Mononuclear cell (primary cell): ENCODE results near the gene SLC37A1. TPM values are rescaled to one million over a fixed set of nuclear protein-coding genes. Genes with fewer than 3 reads are reported as not detected.

ENCODE experiments used
- H3K27me3 ChIP-seq: 2 replicates; pipeline ENCODE4 v1.6.0; 2011; ENCODE audit warnings: low read length, control low read depth; ENCODE audit not compliant: insufficient read depth
- H3K4me1 ChIP-seq: 2 replicates; pipeline ENCODE4 v1.5.1; 2011; ENCODE audit warnings: mild to moderate bottlenecking, low read length, control low read depth; ENCODE audit not compliant: insufficient read depth
- H3K4me3 ChIP-seq: 2 replicates; pipeline ENCODE4 v1.5.1; 2011; ENCODE audit warnings: mild to moderate bottlenecking, low read length, moderate library complexity
- H3K9me3 ChIP-seq: 2 replicates; pipeline ENCODE4 v1.5.1; 2011; ENCODE audit warnings: low read depth, mild to moderate bottlenecking, control low read depth, low read length
- total RNA-seq: library from RNA; depleted of rRNA; stranded (reverse); fragments of >200 nt; gene quantifications from one replicate; pipeline ENCODE4 v1.2.3, GENCODE V29; 2012

The SLC37A1 gene
- total RNA-seq, 1 donor, result 19.4 TPM

DNA sequence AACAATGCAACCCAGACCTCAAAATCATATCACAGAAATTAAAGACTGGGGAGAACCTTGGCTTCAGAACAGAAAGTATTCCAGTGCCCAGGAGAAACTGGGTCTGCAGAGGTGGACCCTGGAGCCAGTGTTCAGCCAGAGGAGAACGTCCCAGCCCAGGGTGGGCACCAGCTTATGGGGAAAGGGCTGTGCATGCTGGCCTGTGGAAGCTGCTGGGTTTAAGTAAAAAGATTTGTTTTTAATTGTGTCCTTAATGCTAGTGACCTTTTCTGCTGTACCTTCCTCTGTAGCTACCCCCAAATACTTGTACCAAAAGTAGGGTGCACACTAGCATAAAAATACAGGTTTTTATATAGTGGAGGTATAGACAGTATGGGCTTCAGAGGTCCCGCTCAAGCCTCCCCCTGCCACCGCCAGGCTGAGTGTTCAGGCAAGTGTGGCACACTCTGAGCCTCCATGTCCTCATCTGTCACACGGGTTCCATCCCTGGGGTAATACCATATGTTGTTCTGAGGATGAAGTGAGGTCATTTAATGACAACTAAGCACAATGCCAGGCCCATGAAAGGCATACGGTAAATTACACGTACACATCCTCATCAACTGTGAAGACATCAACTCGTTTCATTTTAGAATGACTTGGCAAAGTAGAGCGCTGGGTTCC is 47.0 kb downstream of the SLC37A1 start:
- Histone ChIP-seq H3K4me3 (no peak overlapping the region), H3K4me1 (no peaks in the 10 kb centered on the region), H3K9me3 (no peaks in the 10 kb centered on the region), H3K27me3 (no peaks in the 10 kb centered on the region)

DNA sequence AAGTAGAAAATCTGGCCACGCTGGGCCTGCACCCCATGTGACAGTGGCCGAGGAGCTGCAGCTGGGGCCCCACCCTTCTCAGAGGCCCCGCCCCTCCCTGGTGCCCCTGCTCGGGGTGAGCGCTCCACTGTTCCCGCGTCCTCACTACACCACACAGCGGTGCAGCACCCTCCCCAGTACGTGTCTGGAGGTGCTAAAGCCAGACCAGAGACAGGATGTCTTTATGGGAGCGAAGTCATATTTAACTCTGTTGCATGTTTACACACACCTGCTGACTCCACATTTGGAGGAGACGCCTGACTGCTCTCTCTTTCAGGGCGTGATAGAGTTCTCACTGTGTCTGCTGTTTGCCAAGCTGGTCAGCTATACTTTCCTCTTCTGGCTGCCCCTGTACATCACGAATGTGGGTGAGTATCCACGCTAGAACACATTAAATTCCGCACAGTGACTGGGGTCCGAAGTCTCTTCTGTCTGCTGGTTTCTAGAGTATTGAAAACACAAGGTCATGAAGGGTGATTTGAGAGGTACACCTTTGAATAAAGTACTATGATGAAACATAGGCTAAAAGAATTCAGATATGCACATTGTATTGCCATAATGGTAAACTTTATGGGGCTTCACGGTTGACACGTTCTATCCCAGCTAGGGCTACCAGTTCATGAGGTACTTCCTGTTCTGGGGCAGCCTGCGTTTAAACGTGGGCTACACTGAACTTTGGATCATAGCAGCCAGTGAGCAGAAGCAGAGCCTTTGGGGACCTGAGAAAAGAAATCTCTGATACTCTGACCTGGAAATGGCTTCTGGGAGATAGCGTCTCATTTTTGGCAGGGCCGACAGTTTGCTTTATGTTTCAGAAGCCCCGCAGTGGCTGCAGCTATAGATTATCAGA is 48.4 kb downstream of the SLC37A1 start:
- H3K4me3 ChIP-seq, result no peak overlapping the region

DNA sequence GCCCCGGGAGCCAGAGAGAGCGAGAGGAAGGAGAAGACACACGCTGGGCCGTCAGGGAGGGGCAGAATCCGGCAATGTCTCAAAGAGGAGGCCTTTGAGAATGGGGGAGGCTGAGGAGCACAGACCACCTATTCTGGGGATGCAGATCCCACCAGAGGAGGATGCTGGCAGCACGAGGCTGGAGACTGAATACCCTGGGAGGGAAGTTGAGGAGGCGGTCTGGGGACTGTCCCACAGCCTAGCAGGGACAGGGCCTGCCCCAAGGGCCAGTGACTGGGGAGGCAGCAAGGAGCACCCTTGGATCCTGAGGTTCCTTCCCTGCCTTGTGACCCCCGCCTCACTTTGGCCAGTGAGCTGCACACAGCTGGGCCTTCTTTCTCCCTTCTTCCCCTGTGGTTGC is 49.2 kb downstream of the SLC37A1 start:
- Histone ChIP-seq H3K9me3 (no peaks in the 10 kb centered on the region), H3K27me3 (no peaks in the 10 kb centered on the region), H3K4me1 (no peaks in the 10 kb centered on the region), H3K4me3 (no peak overlapping the region)

More for the DNA sequence above, 48.4 kb downstream of the SLC37A1 start:
- Histone ChIP-seq H3K27me3 (no peaks in the 10 kb centered on the region), H3K9me3 (no peaks in the 10 kb centered on the region), H3K4me1 (no peaks in the 10 kb centered on the region)

DNA sequence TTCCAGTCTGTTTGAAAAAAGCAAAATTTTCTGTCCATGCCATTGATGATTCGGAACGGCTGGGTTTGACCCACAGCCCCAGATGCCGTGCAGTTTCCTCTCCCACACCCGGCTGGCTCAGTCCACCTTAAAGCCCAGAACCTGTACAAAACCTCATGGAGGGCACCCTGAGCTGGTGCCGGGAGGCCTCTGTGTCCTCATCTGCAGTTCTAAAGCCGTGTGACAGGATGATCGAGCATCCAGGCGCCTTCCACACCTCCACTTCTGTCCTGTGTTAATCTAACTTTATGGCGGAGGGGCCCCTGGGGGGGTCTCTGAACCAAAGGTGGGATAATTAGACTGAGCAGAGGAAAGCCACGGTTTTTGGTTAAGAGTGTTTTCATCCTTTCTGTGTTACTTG is 49.6 kb downstream of the SLC37A1 start:
- H3K4me3 ChIP-seq, result no peak overlapping the region
- H3K27me3 ChIP-seq, result no peaks in the 10 kb centered on the region
- no peaks in the 10 kb centered on the region for H3K4me1 ChIP-seq
- no peaks in the 10 kb centered on the region for H3K9me3 ChIP-seq

DNA sequence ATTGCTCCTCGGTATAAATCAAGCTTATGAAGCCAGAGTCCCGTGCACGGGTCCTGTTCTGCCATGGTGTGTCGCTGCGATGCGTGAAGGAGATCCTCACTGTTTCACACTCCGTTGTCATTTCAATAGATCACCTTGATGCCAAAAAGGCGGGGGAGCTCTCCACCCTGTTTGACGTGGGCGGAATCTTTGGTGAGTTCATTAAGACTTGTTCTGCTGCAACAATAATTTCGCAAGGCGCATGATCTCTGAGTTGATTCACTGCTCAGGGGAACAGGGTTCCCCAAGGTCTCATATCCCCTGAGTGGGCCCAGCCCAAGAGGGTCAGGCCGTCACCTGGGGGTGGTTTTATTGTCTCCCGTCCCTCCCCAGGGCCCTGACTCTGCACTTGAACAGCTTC is 50.0 kb downstream of the SLC37A1 start:
- Histone ChIP-seq H3K27me3 (no peaks in the 10 kb centered on the region), H3K4me1 (no peaks in the 10 kb centered on the region), H3K9me3 (no peaks in the 10 kb centered on the region), H3K4me3 (no peak overlapping the region)

DNA sequence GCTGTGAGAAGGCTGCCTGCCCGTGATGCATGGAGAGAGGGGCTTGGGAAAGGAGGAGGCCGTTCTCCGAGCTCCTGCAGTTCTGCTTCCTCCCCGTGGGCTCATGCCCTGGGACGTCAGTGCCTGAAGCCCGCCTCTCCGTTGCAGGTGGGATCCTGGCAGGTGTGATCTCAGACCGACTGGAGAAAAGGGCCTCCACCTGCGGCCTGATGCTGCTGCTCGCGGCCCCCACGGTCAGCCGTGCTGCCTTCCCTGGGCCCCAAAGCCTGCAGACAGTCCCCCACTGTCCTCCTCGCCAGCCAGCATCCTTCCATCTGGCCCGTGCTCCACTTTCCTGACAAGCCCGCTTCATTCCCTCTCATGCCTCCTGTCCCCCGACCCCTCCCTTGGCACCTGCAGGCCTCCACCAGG is 50.9 kb downstream of the SLC37A1 start:
- no peaks in the 10 kb centered on the region for H3K4me1 ChIP-seq
- no peaks in the 10 kb centered on the region for H3K9me3 ChIP-seq
- no peak overlapping the region for H3K4me3 ChIP-seq
- H3K27me3 ChIP-seq, result no peaks in the 10 kb centered on the region

DNA sequence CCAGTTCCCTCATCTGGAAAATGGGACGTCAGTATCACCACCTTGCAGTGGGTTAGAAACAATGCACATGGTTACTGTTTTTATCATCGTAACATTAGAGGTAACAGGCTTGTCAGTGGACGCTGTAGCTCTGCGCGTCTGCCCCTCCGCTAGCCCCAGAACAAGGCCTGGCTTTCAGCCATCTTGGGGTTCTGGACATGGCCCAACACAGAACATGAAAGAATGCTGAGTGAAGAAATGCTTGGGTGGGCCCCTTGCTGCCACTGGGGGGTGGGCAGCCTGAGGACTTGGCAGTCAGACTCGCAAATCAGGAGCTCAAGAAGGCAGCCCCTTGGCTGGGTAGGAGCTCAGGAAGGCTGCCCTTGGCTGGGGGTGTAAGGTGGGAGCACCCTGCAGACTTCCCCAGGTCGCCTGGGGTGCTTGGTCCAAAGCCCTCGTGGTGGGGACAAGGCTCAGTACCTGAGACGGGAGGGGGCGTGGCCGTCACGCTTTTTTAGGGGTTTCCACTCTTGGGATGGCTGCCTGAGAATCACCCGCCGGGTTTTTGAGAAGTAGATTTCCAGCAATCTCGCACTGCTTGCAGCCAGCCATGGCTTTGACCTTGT is 51.7 kb downstream of the SLC37A1 start:
- Histone ChIP-seq H3K9me3 (no peaks in the 10 kb centered on the region), H3K27me3 (no peaks in the 10 kb centered on the region), H3K4me3 (no peak overlapping the region), H3K4me1 (no peaks in the 10 kb centered on the region)

DNA sequence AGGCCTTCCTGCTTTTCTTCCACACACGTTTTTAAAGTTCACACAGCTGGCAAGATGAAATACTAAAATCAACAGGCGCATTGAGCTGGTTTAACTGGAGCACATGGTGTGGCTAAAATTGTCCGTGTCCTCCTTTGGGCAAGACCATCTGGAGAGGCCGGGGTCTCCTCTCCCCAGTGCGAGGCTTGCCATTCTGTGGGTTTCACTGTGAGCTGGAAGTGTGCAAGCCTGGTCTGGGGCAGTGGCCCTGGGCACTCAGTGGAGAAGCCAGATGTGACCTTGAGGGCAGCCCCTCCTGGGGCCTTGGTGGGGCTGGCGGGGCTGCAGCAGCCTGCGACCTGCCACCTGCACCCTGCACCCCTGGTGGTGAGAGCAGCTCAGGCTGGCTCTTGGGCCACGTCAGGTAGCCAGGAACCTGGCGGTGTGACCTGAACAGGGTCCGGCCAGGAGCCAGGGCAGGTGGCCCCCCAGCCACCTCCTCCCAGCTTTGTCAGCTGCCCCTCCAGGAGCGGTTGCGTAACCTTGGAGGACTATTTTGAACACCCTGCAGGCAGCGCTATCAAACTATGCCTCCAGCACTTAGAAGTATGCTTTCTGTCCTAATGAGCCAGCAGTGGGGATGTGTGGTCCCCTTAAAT is 52.4 kb downstream of the SLC37A1 start:
- Histone ChIP-seq H3K27me3 (no peaks in the 10 kb centered on the region), H3K4me3 (no peak overlapping the region), H3K4me1 (no peaks in the 10 kb centered on the region), H3K9me3 (no peaks in the 10 kb centered on the region)

DNA sequence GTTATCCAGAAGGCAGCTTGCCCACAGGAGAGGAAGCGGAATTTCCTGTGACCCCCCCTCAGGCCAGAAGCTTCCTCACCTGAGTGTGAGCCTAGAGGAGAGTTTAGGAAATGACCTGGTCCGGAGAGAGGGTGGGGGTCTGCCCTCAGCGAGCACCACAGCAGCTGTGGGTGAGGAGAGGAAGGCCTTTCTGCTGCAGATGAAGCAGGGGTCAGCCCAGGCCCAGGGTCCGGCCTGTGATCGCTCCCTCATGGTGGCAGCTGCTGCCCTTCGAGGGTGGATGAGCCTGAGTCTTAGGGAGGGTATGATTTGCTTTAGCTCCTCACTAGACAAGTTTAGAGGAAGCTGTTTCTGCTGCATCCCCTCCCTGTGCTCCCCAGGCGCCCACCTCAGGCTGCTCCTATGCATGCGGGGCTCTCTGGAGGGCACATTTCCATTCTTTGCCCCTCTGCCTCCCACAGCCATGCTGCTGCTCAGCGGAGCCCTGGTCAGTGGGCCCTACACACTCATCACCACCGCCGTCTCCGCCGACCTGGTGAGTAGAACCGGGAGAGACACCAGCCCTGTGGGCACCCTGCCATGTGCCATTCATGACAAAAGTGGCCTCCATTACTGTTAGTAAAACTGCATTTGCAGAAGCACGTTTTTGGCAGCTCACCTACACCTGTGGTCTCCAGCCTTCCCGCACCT is 53.0 kb downstream of the SLC37A1 start:
- H3K4me1 ChIP-seq, result no peaks in the 10 kb centered on the region
- no peaks in the 10 kb centered on the region for H3K9me3 ChIP-seq
- H3K27me3 ChIP-seq, result no peaks in the 10 kb centered on the region
- no peak overlapping the region for H3K4me3 ChIP-seq

DNA sequence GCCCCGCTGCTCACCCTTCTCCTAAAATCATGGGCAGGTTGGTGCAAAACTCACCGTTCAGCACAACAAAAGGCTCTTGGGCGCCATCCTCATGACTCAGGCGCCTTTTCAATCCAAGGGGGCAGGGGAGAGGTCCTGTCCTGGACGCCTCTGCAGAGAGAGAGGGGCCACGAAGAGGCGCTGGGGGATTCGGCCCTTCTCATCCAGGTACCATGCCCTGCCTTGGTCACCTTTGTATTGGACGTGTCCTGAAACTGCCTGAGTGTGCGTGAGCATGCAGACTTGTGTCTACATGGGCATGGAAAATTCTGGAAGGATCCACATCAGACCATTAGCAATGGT is 53.5 kb downstream of the SLC37A1 start:
- no peak overlapping the region for H3K4me3 ChIP-seq
- H3K27me3 ChIP-seq, result no peaks in the 10 kb centered on the region
- H3K9me3 ChIP-seq, result no peaks in the 10 kb centered on the region

DNA sequence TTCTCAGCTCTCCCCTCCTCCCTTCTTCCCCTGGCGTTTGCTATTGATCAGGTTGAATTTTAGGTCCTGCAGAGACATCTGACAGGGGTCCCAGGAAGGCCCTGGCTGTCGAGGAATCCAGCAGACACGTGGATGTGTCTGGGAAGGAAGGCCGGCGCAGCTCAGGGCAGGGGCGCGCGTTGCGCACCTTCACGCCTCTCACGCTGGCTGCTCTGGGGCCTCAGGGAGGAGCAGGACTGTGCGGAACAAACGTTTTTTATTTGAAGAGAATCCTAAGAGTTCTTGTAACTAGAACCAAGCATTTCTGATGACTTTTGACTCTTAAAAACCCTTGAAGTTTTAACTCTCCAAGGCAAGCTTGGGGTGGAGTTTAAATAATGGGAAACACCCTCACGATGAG is 54.2 kb downstream of the SLC37A1 start:
- no peaks in the 10 kb centered on the region for H3K27me3 ChIP-seq
- H3K4me3 ChIP-seq, result no peak overlapping the region
- H3K4me1 ChIP-seq, result no peaks in the 10 kb centered on the region
- H3K9me3 ChIP-seq, result no peaks in the 10 kb centered on the region

More for the DNA sequence above, 53.5 kb downstream of the SLC37A1 start:
- no peaks in the 10 kb centered on the region for H3K4me1 ChIP-seq

DNA sequence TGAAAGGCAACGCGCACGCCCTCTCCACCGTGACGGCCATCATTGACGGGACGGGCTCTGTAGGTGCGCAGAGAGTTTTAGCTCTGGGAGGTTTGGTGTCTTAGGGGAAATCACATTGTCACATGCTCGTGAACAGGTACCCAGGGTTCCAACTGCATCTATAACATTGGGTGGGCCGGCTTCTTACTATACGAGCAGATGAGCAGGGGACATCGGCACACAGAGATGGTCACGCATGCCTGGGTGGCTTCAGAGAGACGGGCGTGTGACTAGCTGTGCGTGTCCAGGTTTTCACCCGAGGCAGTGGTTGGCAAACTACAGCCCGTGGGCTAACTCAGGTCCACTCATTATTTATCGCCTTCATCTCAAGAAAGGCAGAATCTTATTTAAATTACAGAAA is 54.7 kb downstream of the SLC37A1 start:
- H3K27me3 ChIP-seq, result no peaks in the 10 kb centered on the region
- no peaks in the 10 kb centered on the region for H3K9me3 ChIP-seq
- no peak overlapping the region for H3K4me3 ChIP-seq
- H3K4me1 ChIP-seq, result no peaks in the 10 kb centered on the region

DNA sequence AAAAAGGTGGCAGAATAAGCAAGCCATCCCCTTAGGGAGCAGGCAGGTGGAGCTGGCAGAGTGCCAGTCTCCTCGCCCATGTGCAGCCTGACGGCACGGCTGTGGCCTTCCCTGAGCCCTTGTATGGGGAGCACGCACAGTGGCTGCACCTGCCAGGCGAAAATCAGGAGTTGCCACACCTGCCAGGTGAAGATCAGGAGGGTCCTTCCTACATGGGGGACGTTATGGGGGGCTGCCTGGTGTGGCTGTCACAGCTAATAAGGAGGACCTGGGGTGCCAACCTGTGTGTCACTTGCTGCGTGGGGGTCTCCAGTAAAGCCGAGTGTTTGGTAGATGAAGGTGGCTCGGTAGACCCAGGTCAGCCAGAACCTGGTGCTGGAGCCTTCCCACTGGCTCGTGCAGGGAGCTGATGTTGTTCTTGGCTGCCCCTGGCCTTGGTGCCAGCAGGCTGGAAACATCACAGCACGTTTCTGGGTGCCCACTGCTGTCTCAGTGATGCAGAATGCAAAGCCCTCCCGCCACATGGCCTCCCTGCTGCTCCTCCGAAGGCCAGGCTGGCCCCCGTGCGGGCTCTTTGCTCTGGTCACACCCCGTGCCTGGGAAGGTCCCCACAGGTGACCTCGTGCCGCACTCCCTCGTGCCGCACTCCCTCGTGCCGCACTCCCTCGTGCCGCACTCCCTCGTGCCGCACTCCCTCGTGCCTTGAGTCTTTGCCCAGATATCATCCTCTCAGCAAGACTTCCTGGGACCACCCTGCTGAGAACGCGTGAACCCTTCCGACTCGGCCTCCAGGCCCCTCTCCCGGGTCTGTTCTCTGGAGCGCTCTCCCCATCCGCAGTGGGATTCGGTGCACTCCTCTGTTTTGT is 55.4 kb downstream of the SLC37A1 start:
- no peaks in the 10 kb centered on the region for H3K9me3 ChIP-seq
- H3K4me1 ChIP-seq, result no peaks in the 10 kb centered on the region
- no peak overlapping the region for H3K4me3 ChIP-seq
- no peaks in the 10 kb centered on the region for H3K27me3 ChIP-seq

DNA sequence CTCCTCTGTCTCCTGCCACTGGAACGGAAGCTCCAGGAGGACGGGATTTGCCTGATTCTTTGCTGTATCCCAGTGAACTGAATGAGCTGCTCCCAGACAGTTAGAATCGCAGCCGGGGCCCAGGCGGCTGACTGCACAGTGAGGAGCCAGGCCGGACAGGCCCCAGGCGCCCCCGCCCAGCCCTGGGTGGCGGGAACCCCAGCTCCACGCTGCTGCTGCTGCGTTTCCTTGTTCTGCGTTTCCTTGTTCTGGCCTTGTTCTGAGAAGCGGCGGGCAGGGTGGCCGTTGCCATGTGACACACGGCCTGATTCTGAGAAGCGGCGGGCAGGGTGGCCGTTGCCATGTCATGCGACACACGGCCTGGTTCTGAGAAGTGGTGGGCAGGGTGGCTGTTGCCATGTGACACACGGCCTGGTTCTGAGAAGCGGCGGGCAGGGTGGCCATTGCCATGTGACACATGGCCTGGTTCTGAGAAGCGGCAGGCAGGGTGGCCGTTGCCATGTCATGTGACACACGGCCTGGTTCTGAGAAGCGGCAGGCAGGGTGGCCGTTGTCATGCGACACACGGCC is 56.2 kb downstream of the SLC37A1 start:
- Histone ChIP-seq H3K9me3 (no peaks in the 10 kb centered on the region), H3K4me3 (no peak overlapping the region), H3K27me3 (no peaks in the 10 kb centered on the region), H3K4me1 (no peaks in the 10 kb centered on the region)
